ENCODE data around the gene LMF1.
"Not testable (repeated sequence)": the region's sequence is repeated elsewhere in the genome, so short reads cannot be mapped to it uniquely, and the experiment has no call there.

The LMF1 gene

DNA sequence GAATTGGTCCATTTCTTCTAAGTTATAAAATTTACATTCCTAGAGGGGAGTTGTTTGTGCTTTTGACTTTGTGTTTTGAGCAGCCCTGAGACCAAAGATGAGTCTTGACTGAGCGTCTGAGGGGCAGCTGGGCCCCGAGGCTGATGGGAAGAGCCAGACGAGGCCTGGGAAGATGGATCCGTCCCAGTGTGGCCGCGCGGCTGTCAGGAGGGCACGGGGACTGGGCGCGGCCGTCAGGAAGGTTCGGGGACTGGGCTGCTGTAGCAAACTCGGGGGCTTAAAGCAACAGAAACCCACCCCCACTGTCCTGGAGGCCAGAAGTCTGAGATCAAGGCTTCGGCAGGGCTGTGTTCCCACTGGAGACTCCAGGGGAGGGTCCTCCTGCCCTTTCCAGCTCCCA is 132.0 kb downstream of the LMF1 start:
- no peak overlapping the region for H3K27ac Mint-ChIP-seq
- peaks cover 4% of the 10 kb centered on the region for H3K4me1 Mint-ChIP-seq
- peaks cover 30% of the 10 kb centered on the region for H3K9me3 Mint-ChIP-seq
- H3K27me3 Mint-ChIP-seq (ENCODE audit: low read depth), result peaks cover 20% of the 10 kb centered on the region
- TF ChIP-seq, protein P1, sequence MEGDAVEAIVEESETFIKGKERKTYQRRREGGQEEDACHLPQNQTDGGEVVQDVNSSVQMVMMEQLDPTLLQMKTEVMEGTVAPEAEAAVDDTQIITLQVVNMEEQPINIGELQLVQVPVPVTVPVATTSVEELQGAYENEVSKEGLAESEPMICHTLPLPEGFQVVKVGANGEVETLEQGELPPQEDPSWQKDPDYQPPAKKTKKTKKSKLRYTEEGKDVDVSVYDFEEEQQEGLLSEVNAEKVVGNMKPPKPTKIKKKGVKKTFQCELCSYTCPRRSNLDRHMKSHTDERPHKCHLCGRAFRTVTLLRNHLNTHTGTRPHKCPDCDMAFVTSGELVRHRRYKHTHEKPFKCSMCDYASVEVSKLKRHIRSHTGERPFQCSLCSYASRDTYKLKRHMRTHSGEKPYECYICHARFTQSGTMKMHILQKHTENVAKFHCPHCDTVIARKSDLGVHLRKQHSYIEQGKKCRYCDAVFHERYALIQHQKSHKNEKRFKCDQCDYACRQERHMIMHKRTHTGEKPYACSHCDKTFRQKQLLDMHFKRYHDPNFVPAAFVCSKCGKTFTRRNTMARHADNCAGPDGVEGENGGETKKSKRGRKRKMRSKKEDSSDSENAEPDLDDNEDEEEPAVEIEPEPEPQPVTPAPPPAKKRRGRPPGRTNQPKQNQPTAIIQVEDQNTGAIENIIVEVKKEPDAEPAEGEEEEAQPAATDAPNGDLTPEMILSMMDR (IDR thresholded peaks at IDR 0.05; ENCODE audit: unreplicated experiment in 3 of 3), result no peak
- peaks cover 6% of the 10 kb centered on the region for H3K36me3 Mint-ChIP-seq (ENCODE audit: low read depth)
- H3K4me3 Mint-ChIP-seq, result no peak overlapping the region

DNA sequence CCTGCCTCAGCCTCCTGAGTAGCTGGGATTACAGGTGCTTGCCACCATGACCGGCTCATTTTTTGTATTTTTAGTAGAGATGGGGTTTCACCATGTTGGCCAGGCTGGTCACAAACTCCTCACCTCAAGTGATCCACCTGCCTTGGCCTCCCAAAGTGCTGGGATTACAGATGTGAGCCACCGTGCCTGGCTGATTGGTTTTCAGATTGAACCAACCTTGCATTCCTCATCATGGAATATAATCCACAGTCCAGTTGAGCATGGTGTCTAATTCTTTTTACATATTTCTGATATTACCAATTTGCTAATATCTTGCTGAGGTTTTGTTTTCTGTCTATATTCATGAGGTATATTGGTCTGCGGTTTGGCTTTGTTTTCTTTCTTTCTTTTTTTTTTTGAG is 134.0 kb downstream of the LMF1 start:
- H3K9me3 Mint-ChIP-seq, result peaks cover 30% of the 10 kb centered on the region
- H3K27ac Mint-ChIP-seq; H3K36me3 Mint-ChIP-seq (ENCODE audit: low read depth); H3K4me3 Mint-ChIP-seq; H3K4me1 Mint-ChIP-seq: not testable (repeated sequence)
- H3K27me3 Mint-ChIP-seq (ENCODE audit: low read depth), result peaks cover 33% of the 10 kb centered on the region

DNA sequence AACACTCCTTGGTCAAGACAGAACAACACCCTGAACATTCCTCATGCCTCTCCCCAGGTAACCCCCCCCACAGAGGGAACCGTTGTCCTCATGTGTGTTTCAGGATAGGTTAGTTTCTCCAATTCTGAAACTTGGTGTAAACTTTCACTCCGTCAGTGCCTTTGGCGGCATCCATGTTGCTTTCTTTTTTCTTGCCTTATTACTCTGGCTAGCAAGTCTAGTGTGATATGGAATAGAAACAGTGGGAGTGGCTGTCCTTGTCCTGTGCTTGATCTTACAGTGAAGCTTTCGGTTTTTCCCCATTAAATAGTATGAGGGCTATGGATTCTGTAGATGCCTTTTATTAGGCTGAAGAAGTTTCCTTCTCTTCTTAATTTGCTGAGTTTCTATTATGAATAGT is 134.6 kb downstream of the LMF1 start:
- Mint-ChIP-seq H3K4me3 (no peak overlapping the region), H3K4me1 (no peaks in the 10 kb centered on the region), H3K27me3 (ENCODE audit: low read depth) (peaks cover 29% of the 10 kb centered on the region), H3K36me3 (ENCODE audit: low read depth) (peaks cover 6% of the 10 kb centered on the region), H3K27ac (no peak overlapping the region), H3K9me3 (peaks cover 30% of the 10 kb centered on the region)
- TF ChIP-seq, protein P1 (IDR thresholded peaks at IDR 0.05; ENCODE audit: unreplicated experiment in 3 of 3), result no peak

DNA sequence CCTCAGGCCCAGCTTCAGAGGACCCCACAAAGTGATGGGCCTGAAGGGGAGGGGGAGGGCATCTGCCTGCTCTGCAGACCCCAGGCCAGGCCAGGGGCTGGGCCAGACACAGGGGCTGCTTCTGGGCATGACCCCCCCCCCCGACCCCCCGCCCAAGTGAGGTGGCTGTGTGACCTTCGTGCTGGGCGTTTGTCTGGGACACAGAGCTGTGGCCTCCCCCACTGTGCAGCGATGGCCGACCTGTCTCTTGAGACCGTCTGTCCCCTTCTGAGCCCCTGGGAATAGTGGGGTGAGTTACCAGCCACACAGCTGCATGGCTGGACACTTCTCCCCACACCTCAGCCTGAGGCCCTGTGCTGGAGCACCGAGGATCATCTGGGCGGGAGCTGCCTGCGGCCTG is 135.4 kb downstream of the LMF1 start:
- Mint-ChIP-seq H3K27me3 (ENCODE audit: low read depth) (peaks cover 27% of the 10 kb centered on the region), H3K4me3 (no peak overlapping the region), H3K4me1 (no peaks in the 10 kb centered on the region), H3K9me3 (peaks cover 30% of the 10 kb centered on the region), H3K36me3 (ENCODE audit: low read depth) (peaks cover 6% of the 10 kb centered on the region), H3K27ac (no peak overlapping the region)
- TF ChIP-seq, protein P1 (IDR thresholded peaks at IDR 0.05; ENCODE audit: unreplicated experiment in 3 of 3), result no peak

DNA sequence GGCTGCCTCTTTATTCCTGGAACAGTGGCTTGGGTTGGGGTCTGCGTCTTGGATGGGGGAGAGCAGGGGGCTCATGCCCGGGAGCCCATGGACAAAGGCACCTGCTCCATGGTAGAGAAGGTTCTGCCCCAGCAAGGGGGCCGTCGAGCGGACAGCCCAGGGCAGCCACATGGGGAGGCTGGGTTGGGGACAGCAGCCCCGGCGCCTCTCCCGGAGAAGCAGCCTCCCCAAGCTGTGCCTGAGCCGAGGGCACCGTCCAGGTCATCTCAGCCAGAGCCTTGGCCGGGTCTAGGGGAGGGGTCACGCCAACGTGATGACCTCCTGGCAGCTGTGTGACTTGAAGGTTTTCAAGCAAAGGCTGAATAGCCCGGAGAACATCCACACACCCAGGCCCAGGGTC is 137.4 kb downstream of the LMF1 start:
- H3K4me1 Mint-ChIP-seq, result no peaks in the 10 kb centered on the region
- no peak overlapping the region for H3K4me3 Mint-ChIP-seq
- H3K27me3 Mint-ChIP-seq (ENCODE audit: low read depth), result peaks cover 30% of the 10 kb centered on the region
- no peak overlapping the region for H3K27ac Mint-ChIP-seq
- TF ChIP-seq, protein P1 (IDR thresholded peaks at IDR 0.05; ENCODE audit: unreplicated experiment in 3 of 3), result no peak
- peaks cover 27% of the 10 kb centered on the region for H3K9me3 Mint-ChIP-seq
- peaks cover 3% of the 10 kb centered on the region for H3K36me3 Mint-ChIP-seq (ENCODE audit: low read depth)

DNA sequence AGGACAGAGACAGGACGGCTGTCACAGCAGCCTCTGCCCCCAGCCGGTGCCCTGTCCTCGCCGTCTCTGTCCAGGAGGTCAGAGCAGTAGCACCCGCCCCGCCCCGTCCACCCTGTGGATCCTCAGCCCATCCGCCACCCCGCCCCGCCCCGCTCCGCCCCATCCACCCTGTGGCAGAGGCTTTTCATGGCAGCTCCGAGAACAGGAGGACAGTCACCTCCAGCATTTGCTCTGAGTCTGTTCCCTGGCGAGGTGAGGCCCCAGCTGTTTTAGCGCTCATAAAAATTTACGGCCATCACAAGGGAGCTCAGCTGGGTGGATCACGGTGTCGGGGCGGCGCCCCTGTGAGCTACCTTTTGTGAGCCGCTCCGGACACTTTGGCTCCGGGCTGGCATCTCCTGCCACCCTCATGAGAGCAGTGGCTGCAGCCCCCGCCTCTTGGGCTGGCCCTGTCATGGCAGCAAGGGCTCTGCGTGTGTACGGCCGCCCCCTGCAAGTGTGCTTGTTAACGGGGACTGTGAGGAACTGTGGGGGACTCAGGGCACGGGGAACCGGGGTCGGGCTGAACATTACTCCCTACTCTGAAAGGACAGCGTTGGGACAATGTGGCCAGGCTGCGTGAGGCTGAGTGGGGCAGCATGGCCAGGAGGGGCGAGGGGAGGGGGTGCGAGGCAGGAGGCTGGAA is 138.0 kb downstream of the LMF1 start:
- H3K36me3 Mint-ChIP-seq (ENCODE audit: low read depth), result no peaks in the 10 kb centered on the region
- H3K4me1 Mint-ChIP-seq, result no peaks in the 10 kb centered on the region
- TF ChIP-seq, protein P1 (IDR thresholded peaks at IDR 0.05; ENCODE audit: unreplicated experiment in 3 of 3), result no peak
- peaks cover 32% of the 10 kb centered on the region for H3K27me3 Mint-ChIP-seq (ENCODE audit: low read depth)
- no peak overlapping the region for H3K27ac Mint-ChIP-seq
- H3K4me3 Mint-ChIP-seq, result no peak overlapping the region
- peaks cover 23% of the 10 kb centered on the region for H3K9me3 Mint-ChIP-seq
